WTC11 (cell line): ENCODE data around the gene TMEM9B.

Source experiments
- CTCF ChIP-seq: fragments of 200-600 bp; IDR thresholded peaks from 2 replicates; pipeline ENCODE4 v1.8.0; 2022; ENCODE audit warnings: antibody characterized with exemption
- ZNF121 ChIP-seq: sonication (generic); formaldehyde crosslinking; IDR thresholded peaks from 2 replicates; pipeline ENCODE4 v1.8.0; 2023; ENCODE audit warnings: missing genetic modification reagents
- ZNF232 ChIP-seq: sonication (generic); formaldehyde crosslinking; IDR thresholded peaks from 2 replicates; pipeline ENCODE4 v1.8.0; 2022; ENCODE audit warnings: mild to moderate bottlenecking, missing genetic modification reagents

GRCh38 chr11:9008011-9008550 is 43.8 kb upstream of the TMEM9B start:
- no peak for TF ChIP-seq CTCF
- TF ChIP-seq ZNF121 (CRISPR knock-in tag) = no peak
- no peak for TF ChIP-seq ZNF232 (CRISPR knock-in tag)
